H9 (cell line): ENCODE data around the gene GSTK1. TPM values are rescaled to one million over a fixed set of nuclear protein-coding genes. Genes with fewer than 3 reads are reported as not detected.

Source experiments
- DNase-seq: peaks from one replicate; pipeline ENCODE4 v3.0.0-alpha.2; 2017
- H2AFZ ChIP-seq: one replicate; pipeline ENCODE4 v1.6.1; 2013; ENCODE audit warnings: mild to moderate bottlenecking, low read length, control low read depth, moderate library complexity
- H2AK5ac ChIP-seq: 2 replicates; pipeline ENCODE4 v1.6.1; 2013; ENCODE audit warnings: low read length, control low read depth, mixed read lengths; ENCODE audit not compliant: insufficient read length
- H2BK120ac ChIP-seq: one replicate; pipeline ENCODE4 v1.6.1; 2013; ENCODE audit warnings: low read depth, mild to moderate bottlenecking, low read length, control low read depth, inconsistent platforms; ENCODE audit not compliant: poor library complexity, severe bottlenecking
- H2BK12ac ChIP-seq: 2 replicates; pipeline ENCODE4 v1.6.1; 2013; ENCODE audit warnings: low read length, control low read depth, mixed read lengths, low read depth; ENCODE audit not compliant: insufficient read length
- H2BK15ac ChIP-seq: 2 replicates; pipeline ENCODE4 v1.6.1; 2013; ENCODE audit warnings: low read depth, low read length, control low read depth
- H2BK20ac ChIP-seq: one replicate; pipeline ENCODE4 v1.6.1; 2013; ENCODE audit warnings: low read depth, mild to moderate bottlenecking, low read length, control low read depth, inconsistent platforms; ENCODE audit not compliant: poor library complexity, severe bottlenecking
- H2BK5ac ChIP-seq: 2 replicates; pipeline ENCODE4 v1.6.1; 2013; ENCODE audit warnings: low read length, control low read depth, mixed read lengths; ENCODE audit not compliant: insufficient read length
- H3K14ac ChIP-seq: 2 replicates; pipeline ENCODE4 v1.6.1; 2013; ENCODE audit warnings: low read length, control low read depth; ENCODE audit not compliant: insufficient read depth
- H3K18ac ChIP-seq: 2 replicates; pipeline ENCODE4 v1.6.1; 2013; ENCODE audit warnings: low read depth, mild to moderate bottlenecking, mixed read lengths, low read length, control low read depth; ENCODE audit not compliant: insufficient read length
- H3K23ac ChIP-seq: 2 replicates; pipeline ENCODE4 v1.6.1; 2013; ENCODE audit warnings: low read length, control low read depth, mixed read lengths, low read depth; ENCODE audit not compliant: insufficient read length
- H3K23me2 ChIP-seq: 2 replicates; pipeline ENCODE4 v1.6.1; 2013; ENCODE audit warnings: low read depth, mild to moderate bottlenecking, mixed read lengths, low read length, control low read depth; ENCODE audit not compliant: insufficient read length, poor library complexity, severe bottlenecking
- H3K27ac ChIP-seq: 2 replicates; pipeline ENCODE4 v1.5.1; 2013; ENCODE audit warnings: low read length, control low read depth, mixed read lengths, low read depth; ENCODE audit not compliant: insufficient read length
- H3K27me3 ChIP-seq: 2 replicates; pipeline ENCODE4 v1.6.1; 2013; ENCODE audit warnings: low read length, control low read depth, inconsistent platforms; ENCODE audit not compliant: insufficient read depth
- H3K4ac ChIP-seq: 2 replicates; pipeline ENCODE4 v1.6.1; 2013; ENCODE audit warnings: low read depth, mild to moderate bottlenecking, control low read depth, inconsistent platforms, low read length, moderate library complexity
- H3K4me1 ChIP-seq: 2 replicates; pipeline ENCODE4 v1.6.1; 2013; ENCODE audit warnings: low read length, control low read depth, inconsistent platforms; ENCODE audit not compliant: insufficient read depth
- H3K4me2 ChIP-seq: 2 replicates; pipeline ENCODE4 v1.6.1; 2013; ENCODE audit warnings: low read length, control low read depth, mixed read lengths; ENCODE audit not compliant: insufficient read length, insufficient read depth
- H3K56ac ChIP-seq: 2 replicates; pipeline ENCODE4 v1.6.1; 2013; ENCODE audit warnings: low read depth, mild to moderate bottlenecking, mixed read lengths, low read length, control low read depth; ENCODE audit not compliant: insufficient read length
- H3K79me1 ChIP-seq: 2 replicates; pipeline ENCODE4 v1.6.1; 2013; ENCODE audit warnings: low read depth, mild to moderate bottlenecking, moderate library complexity, low read length, control low read depth, inconsistent platforms; ENCODE audit not compliant: insufficient read depth, poor library complexity, severe bottlenecking
- H3K79me2 ChIP-seq: 2 replicates; pipeline ENCODE4 v1.6.1; 2013; ENCODE audit warnings: low read length, control low read depth, inconsistent platforms; ENCODE audit not compliant: insufficient read depth
- H3K9ac ChIP-seq: 2 replicates; pipeline ENCODE4 v1.6.1; 2013; ENCODE audit warnings: low read length, control low read depth, mixed read lengths; ENCODE audit not compliant: insufficient read length; ENCODE audit errors: extremely low read depth
- H3K9me3 ChIP-seq: one replicate; pipeline ENCODE4 v1.6.1; 2013; ENCODE audit warnings: low read depth, low read length, inconsistent platforms; ENCODE audit not compliant: control insufficient read depth
- H3T11ph ChIP-seq: one replicate; pipeline ENCODE4 v1.6.1; 2013; ENCODE audit warnings: mild to moderate bottlenecking, low read length, control low read depth, inconsistent platforms
- H4K20me1 ChIP-seq: one replicate; pipeline ENCODE4 v1.6.1; 2013; ENCODE audit not compliant: control insufficient read depth, insufficient read length, insufficient read depth
- H4K5ac ChIP-seq: 2 replicates; pipeline ENCODE4 v1.6.1; 2013; ENCODE audit warnings: low read depth, mild to moderate bottlenecking, mixed read lengths, low read length, control low read depth; ENCODE audit not compliant: insufficient read length
- H4K8ac ChIP-seq: replicated peaks from 2 replicates; pipeline ENCODE4 v1.6.1; 2013; ENCODE audit warnings: low read length, control low read depth, mixed read lengths, low read depth; ENCODE audit not compliant: insufficient read length
- H4K91ac ChIP-seq: 2 replicates; pipeline ENCODE4 v1.6.1; 2013; ENCODE audit warnings: low read depth, mild to moderate bottlenecking, moderate library complexity, mixed read lengths, low read length, control low read depth; ENCODE audit not compliant: insufficient read length
- H3K27ac Mint-ChIP-seq, 3 experiments: 2 replicates in 2 of 3; 3 replicates in 1 of 3; pipeline ENCODE4 v1.8.0; 2020 to 2021; ENCODE audit warnings: mixed read lengths in 3 of 3, mild to moderate bottlenecking in 1 of 3, moderate library complexity in 1 of 3
- H3K27me3 Mint-ChIP-seq: 2 replicates; pipeline ENCODE4 v1.8.0; 2021; ENCODE audit warnings: low read depth, mild to moderate bottlenecking, moderate library complexity, mixed read lengths
- H3K36me3 Mint-ChIP-seq, 3 experiments: 2 replicates in 2 of 3; 3 replicates in 1 of 3; pipeline ENCODE4 v1.8.0; 2020 to 2021; ENCODE audit warnings: low read depth in 3 of 3, mixed read lengths in 3 of 3; ENCODE audit not compliant: insufficient read depth in 1 of 3
- H3K4me1 Mint-ChIP-seq, 2 experiments: 2 replicates each; pipeline ENCODE4 v1.8.0; 2020; ENCODE audit warnings: mixed read lengths in 2 of 2
- H3K4me3 Mint-ChIP-seq, 2 experiments: 2 replicates in 1 of 2; 3 replicates in 1 of 2; pipeline ENCODE4 v1.8.0; 2020 to 2021; ENCODE audit warnings: mild to moderate bottlenecking in 2 of 2, mixed read lengths in 2 of 2, moderate library complexity in 1 of 2
- H3K9me3 Mint-ChIP-seq, 2 experiments: 2 replicates in 1 of 2; 3 replicates in 1 of 2; pipeline ENCODE4 v1.8.0; 2020; ENCODE audit warnings: mild to moderate bottlenecking in 2 of 2, mixed read lengths in 2 of 2, moderate library complexity in 1 of 2
- CTCF ChIP-seq: fragments of 200-600 bp; sonication (generic); conservative IDR thresholded peaks from 3 replicates; pipeline ENCODE4 v1.8.0; 2021; ENCODE audit warnings: antibody characterized with exemption, mild to moderate bottlenecking
- WGBS: extraction: QIAGEN DNeasy Blood & Tissue Kit; methylation state at CpG from one replicate; pipeline ENCODE4 v1.1.7; 2013; ENCODE audit warnings: missing lambda C conversion rate, low lambda C conversion rate, mixed read lengths; ENCODE audit not compliant: insufficient read length; ENCODE audit errors: extremely low coverage; 5-methylcytosine and 5-hydroxymethylcytosine counted together
- total RNA-seq: library from RNA; stranded (reverse); gene quantifications from 2 replicates; pipeline ENCODE4 v1.2.1, GENCODE V29; 2021

GSTK1 gene
- total RNA-seq, 1 experiment from 2014 or later, result 36.1 TPM

GRCh38 chr7:143280160-143280559, 16.9 kb downstream of the GSTK1 start:
- no peak for TF ChIP-seq CTCF
- Histone ChIP-seq H2AFZ (no peak overlapping the region), H2BK120ac (no peak overlapping the region), H4K5ac (no peak overlapping the region), H3K4me1 (peaks cover 6% of the 10 kb centered on the region; the same call in 1 of the 2 replicates), H3K79me2 (no peaks in the 10 kb centered on the region), H3K9me3 (no peaks in the 10 kb centered on the region), H4K8ac (no peak overlapping the region), H3K4ac (no peak overlapping the region), H3T11ph (no peak overlapping the region), H3K27me3 (no peaks in the 10 kb centered on the region), H3K56ac (no peak overlapping the region), H2AK5ac (no peak overlapping the region), H4K91ac (no peak overlapping the region), H3K18ac (no peak overlapping the region), H3K79me1 (no peaks in the 10 kb centered on the region), H3K23me2 (peaks cover 4% of the 10 kb centered on the region), H3K23ac (no peak overlapping the region), H4K20me1 (no peaks in the 10 kb centered on the region), H3K9ac (no peak overlapping the region), H3K4me2 (no peak overlapping the region), H2BK12ac (no peak overlapping the region), H2BK5ac (no peak overlapping the region), H3K14ac (no peak overlapping the region), H2BK15ac (no peak overlapping the region), H2BK20ac (no peak overlapping the region), H3K27ac (no peak overlapping the region)
- Mint-ChIP-seq H3K36me3 (no peaks in the 10 kb centered on the region), H3K9me3 (no peaks in the 10 kb centered on the region), H3K4me3 (no peak overlapping the region), H3K27me3 (peaks cover 28% of the 10 kb centered on the region), H3K4me1 (peaks cover 24 to 25% of the 10 kb centered on the region in 2 experiments), H3K27ac (no peak overlapping the region)
- no CpG with 5 or more reads among the region's 1 CpG for WGBS
- DNase-seq, result no peak
